Coronary artery (tissue), 2 donors: ENCODE measurements around the gene SLC24A3.

Experiments
- DNase-seq: peaks from one replicate; pipeline ENCODE4 v3.0.0-alpha.2; 2017; ENCODE audit warnings: low spot score
- H3K27ac ChIP-seq, 2 donors: fragments of 200-600 bp; sonication (generic); one replicate each; pipeline ENCODE4 v1.5.1; 2016 to 2019
- H3K4me3 ChIP-seq: fragments of 200-600 bp; sonication (generic); 2 replicates; pipeline ENCODE4 v1.5.1; 2016; ENCODE audit warnings: mild to moderate bottlenecking, moderate library complexity
- CTCF ChIP-seq: fragments of 200-600 bp; sonication (generic); IDR thresholded peaks from one replicate; pipeline ENCODE4 v1.5.1; 2019; ENCODE audit warnings: antibody characterized with exemption

Gene SLC24A3

DNA sequence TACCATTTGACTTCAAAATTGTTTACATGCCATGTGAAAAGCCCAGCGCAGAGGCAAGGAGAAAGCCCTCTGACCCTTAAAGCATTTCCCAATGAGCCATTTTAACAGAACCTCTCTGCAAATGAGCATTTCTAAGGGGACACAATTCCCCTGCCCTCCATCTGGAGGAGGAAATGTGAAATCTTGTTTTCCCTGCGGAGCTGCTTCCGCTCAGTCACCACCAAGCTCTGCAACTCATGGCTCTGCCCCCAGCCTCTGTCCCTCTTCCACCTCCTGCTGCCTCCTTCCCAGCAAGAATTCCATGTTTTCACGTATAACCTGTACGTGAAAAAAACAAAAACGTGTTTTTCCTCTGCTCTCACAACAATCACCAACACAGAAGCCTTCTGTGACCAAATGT lies 557.9 kb downstream of the SLC24A3 start:
- no peak for TF ChIP-seq CTCF
- H3K27ac ChIP-seq: no peak overlapping the region
- H3K4me3 ChIP-seq: no peak overlapping the region
- no peak for DNase-seq

DNA sequence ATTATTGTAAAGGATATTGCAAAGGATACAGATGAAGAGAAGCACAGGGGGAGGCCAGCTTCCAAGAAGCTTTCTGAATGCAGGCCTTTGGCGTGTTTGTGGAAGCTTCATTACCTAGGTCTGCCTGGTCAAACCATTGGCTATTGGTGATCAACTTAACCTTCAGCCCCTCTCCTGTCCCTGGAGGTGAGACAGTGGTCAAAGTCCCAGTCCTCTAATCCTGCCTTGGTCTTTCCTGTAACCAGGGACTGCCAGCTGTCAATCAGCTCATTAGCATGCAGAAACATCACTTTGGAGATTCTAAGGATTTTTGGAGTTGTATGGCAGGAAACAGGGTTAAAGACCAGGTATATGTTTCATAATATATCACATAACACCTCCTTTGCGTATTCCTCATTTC lies 558.6 kb downstream of the SLC24A3 start:
- TF ChIP-seq CTCF: no peak
- Histone ChIP-seq H3K27ac (no peak overlapping the region), H3K4me3 (no peak overlapping the region)
- DNase-seq: no peak
